Astrocyte (in vitro differentiated cells and primary cell): Measurements from ENCODE around the gene RBM47. TPM values are rescaled to one million over a fixed set of nuclear protein-coding genes. Genes with fewer than 3 reads are reported as not detected.

ENCODE experiments used
- DNase-seq: peaks from one replicate; pipeline ENCODE4 v3.0.0-alpha.2; 2010; ENCODE audit warnings: low read depth
- FAIRE-seq: peaks from 2 replicates; lab custom pipeline; 2011; peaks lifted over from hg19 to GRCh38; lab: Jason Lieb, UNC
- H2AFZ ChIP-seq: 2 replicates; pipeline ENCODE4 v1.6.0; 2012; ENCODE audit warnings: low read depth, low read length, inconsistent platforms
- H3K27ac ChIP-seq: 2 replicates; pipeline ENCODE4 v1.5.1; 2011; ENCODE audit warnings: low read depth, low read length, inconsistent platforms
- H3K27me3 ChIP-seq: 2 replicates; pipeline ENCODE4 v1.6.0; 2011; ENCODE audit warnings: low read length, inconsistent platforms; ENCODE audit not compliant: insufficient read depth
- H3K36me3 ChIP-seq: 2 replicates; pipeline ENCODE4 v1.5.1; 2011; ENCODE audit warnings: low read length, inconsistent platforms; ENCODE audit not compliant: insufficient read depth
- H3K4me1 ChIP-seq: 2 replicates; pipeline ENCODE4 v1.5.1; 2011; ENCODE audit warnings: low read length, inconsistent platforms; ENCODE audit not compliant: insufficient read depth
- H3K4me2 ChIP-seq: 2 replicates; pipeline ENCODE4 v1.6.0; 2012; ENCODE audit warnings: low read length, inconsistent platforms
- H3K4me3 ChIP-seq: 2 replicates; pipeline ENCODE4 v1.5.1; 2011; ENCODE audit warnings: low read depth, mild to moderate bottlenecking, low read length, inconsistent platforms; ENCODE audit not compliant: insufficient read depth
- H3K79me2 ChIP-seq: 2 replicates; pipeline ENCODE4 v1.6.0; 2012; ENCODE audit warnings: mild to moderate bottlenecking, low read length, inconsistent platforms; ENCODE audit not compliant: insufficient read depth
- H3K9ac ChIP-seq: 2 replicates; pipeline ENCODE4 v1.6.0; 2012; ENCODE audit warnings: mild to moderate bottlenecking, low read length, inconsistent platforms
- H3K9me3 ChIP-seq: 2 replicates; pipeline ENCODE4 v1.5.1; 2012; ENCODE audit warnings: low read depth, mild to moderate bottlenecking, low read length, inconsistent platforms; ENCODE audit not compliant: insufficient read depth
- H4K20me1 ChIP-seq: 2 replicates; pipeline ENCODE4 v1.6.0; 2012; ENCODE audit warnings: low read length, inconsistent platforms; ENCODE audit not compliant: insufficient read depth
- H3K27ac Mint-ChIP-seq: one replicate; pipeline ENCODE4 v1.8.0; 2021; ENCODE audit warnings: mild to moderate bottlenecking, mixed read lengths; ENCODE audit not compliant: unreplicated experiment
- H3K27me3 Mint-ChIP-seq: one replicate; pipeline ENCODE4 v1.8.0; 2021; ENCODE audit warnings: low read depth, mixed read lengths; ENCODE audit not compliant: unreplicated experiment
- H3K36me3 Mint-ChIP-seq: one replicate; pipeline ENCODE4 v1.8.0; 2021; ENCODE audit warnings: low read depth, mixed read lengths; ENCODE audit not compliant: unreplicated experiment
- H3K4me1 Mint-ChIP-seq: one replicate; pipeline ENCODE4 v1.8.0; 2021; ENCODE audit warnings: low read depth, mixed read lengths; ENCODE audit not compliant: unreplicated experiment
- H3K4me3 Mint-ChIP-seq: one replicate; pipeline ENCODE4 v1.8.0; 2021; ENCODE audit warnings: mild to moderate bottlenecking, moderate library complexity, mixed read lengths; ENCODE audit not compliant: unreplicated experiment
- H3K9me3 Mint-ChIP-seq: one replicate; pipeline ENCODE4 v1.8.0; 2021; ENCODE audit warnings: mild to moderate bottlenecking, mixed read lengths; ENCODE audit not compliant: unreplicated experiment
- CTCF ChIP-seq: IDR thresholded peaks from 2 replicates; pipeline ENCODE4 v1.5.1; 2011; ENCODE audit warnings: low read depth, mild to moderate bottlenecking, inconsistent platforms, low read length, moderate library complexity; ENCODE audit not compliant: insufficient read depth
- EZH2 ChIP-seq: IDR thresholded peaks from 2 replicates; pipeline ENCODE4 v1.6.1; 2012; ENCODE audit warnings: mild to moderate bottlenecking, low read length, inconsistent platforms; ENCODE audit not compliant: insufficient read depth
- total RNA-seq: library from RNA; stranded (reverse); gene quantifications from 2 replicates; pipeline ENCODE4 v1.2.1, GENCODE V29; 2021

Gene RBM47
- total RNA-seq, 1 donor from 2014 or later: 2.9 TPM

GRCh38 chr4:40458109-40458508 lies 171.6 kb downstream of the RBM47 start:
- Histone ChIP-seq H2AFZ (no peak overlapping the region), H3K4me3 (no peak overlapping the region), H3K36me3 (no peaks in the 10 kb centered on the region), H3K79me2 (no peaks in the 10 kb centered on the region), H3K27ac (no peak overlapping the region), H3K4me1 (no peaks in the 10 kb centered on the region), H3K9me3 (no peaks in the 10 kb centered on the region), H4K20me1 (no peaks in the 10 kb centered on the region), H3K9ac (no peak overlapping the region), H3K27me3 (no peaks in the 10 kb centered on the region), H3K4me2 (no peak overlapping the region)
- no peak for DNase-seq
- H3K4me3 Mint-ChIP-seq: no peak overlapping the region
- no peak overlapping the region for H3K27ac Mint-ChIP-seq
- TF ChIP-seq CTCF (no peak), EZH2 (no peak)
- no peaks in the 10 kb centered on the region for H3K9me3 Mint-ChIP-seq
- no peaks in the 10 kb centered on the region for H3K27me3 Mint-ChIP-seq
- H3K36me3 Mint-ChIP-seq: no peaks in the 10 kb centered on the region
- no peak for FAIRE-seq
- no peaks in the 10 kb centered on the region for H3K4me1 Mint-ChIP-seq

- peak overlapping the region; percentile 58 for H3K27ac Mint-ChIP-seq
- no peaks in the 10 kb centered on the region for H3K4me1 ChIP-seq
- no peak overlapping the region for H3K4me3 ChIP-seq
- TF ChIP-seq EZH2 (no peak), CTCF (no peak)
- no peak overlapping the region for H2AFZ ChIP-seq
- no peaks in the 10 kb centered on the region for H4K20me1 ChIP-seq
- H3K27ac ChIP-seq: no peak overlapping the region
- H3K79me2 ChIP-seq: no peaks in the 10 kb centered on the region
- no peaks in the 10 kb centered on the region for H3K27me3 Mint-ChIP-seq
- H3K9ac ChIP-seq: no peak overlapping the region
- no peaks in the 10 kb centered on the region for H3K27me3 ChIP-seq
- H3K36me3 ChIP-seq: no peaks in the 10 kb centered on the region
- H3K4me3 Mint-ChIP-seq: no peak overlapping the region
- H3K4me2 ChIP-seq: no peak overlapping the region
- peaks cover 1% of the 10 kb centered on the region for H3K4me1 Mint-ChIP-seq
- no peaks in the 10 kb centered on the region for H3K9me3 ChIP-seq
- H3K36me3 Mint-ChIP-seq: no peaks in the 10 kb centered on the region
- FAIRE-seq (no peak), DNase-seq (no peak)
- H3K9me3 Mint-ChIP-seq: no peaks in the 10 kb centered on the region
Measured at GRCh38 chr4:40455340-40455902, 174.2 kb downstream of the RBM47 start.

- Mint-ChIP-seq H3K4me1 (peaks cover 1% of the 10 kb centered on the region), H3K27ac (no peak overlapping the region), H3K4me3 (no peak overlapping the region), H3K27me3 (no peaks in the 10 kb centered on the region), H3K9me3 (no peaks in the 10 kb centered on the region), H3K36me3 (no peaks in the 10 kb centered on the region)
- Histone ChIP-seq H3K9ac (no peak overlapping the region), H3K4me1 (no peaks in the 10 kb centered on the region), H3K4me2 (no peak overlapping the region), H3K36me3 (no peaks in the 10 kb centered on the region), H2AFZ (no peak overlapping the region), H3K9me3 (no peaks in the 10 kb centered on the region), H4K20me1 (no peaks in the 10 kb centered on the region), H3K27me3 (no peaks in the 10 kb centered on the region), H3K79me2 (no peaks in the 10 kb centered on the region), H3K4me3 (no peak overlapping the region), H3K27ac (no peak overlapping the region)
- FAIRE-seq: no peak
- TF ChIP-seq CTCF (no peak), EZH2 (no peak)
- no peak for DNase-seq
Measured at GRCh38 chr4:40454816-40455215, 174.8 kb downstream of the RBM47 start.
